A549 (cell line): Measurements from ENCODE around the gene SWI5. TPM values are rescaled to one million over a fixed set of nuclear protein-coding genes. Genes with fewer than 3 reads are reported as not detected.

Experiments used
- ATAC-seq, 2 experiments: fragments of 200-7000 bp in 1 of 2; fragments of >200 bp in 1 of 2; cut with Nextera tagmentation in 1 of 2; cut with Tn5 transposase in 1 of 2; 3 replicates each; pipeline versions ENCODE4 v1.8.0 to v1.9.1; 2018 to 2020; ENCODE audit warnings: mild to moderate bottlenecking in 1 of 2, moderate library complexity in 1 of 2
- CTCF ChIA-PET: fragments of 300-600 bp; sonication (Branson Sonifier 250); formaldehyde crosslinking; extraction: SDS; loops from one replicate; lab custom pipeline; 2021; ENCODE audit warnings: antibody characterized with exemption, inconsistent platforms; lab: Yijun Ruan, JAX
- POLR2A ChIA-PET: fragments of 350-600 bp; formaldehyde crosslinking; extraction: SDS; loops from one replicate; lab custom pipeline; 2021; ENCODE audit warnings: antibody characterized with exemption, inconsistent platforms; lab: Yijun Ruan, JAX
- DNase-seq, 2 experiments: peaks; one replicate each; pipeline versions ENCODE4 v3.0.0 to v3.0.0-alpha.2; 2011 to 2016; ENCODE audit warnings: low read depth in 1 of 2, low spot score in 1 of 2
- FAIRE-seq: peaks from 2 replicates; lab custom pipeline; 2011; peaks lifted over from hg19 to GRCh38; lab: Jason Lieb, UNC
- H3K27ac ChIP-seq, 2 experiments: fragments of >200 bp; sonication (Bioruptor Twin); formaldehyde crosslinking; 3 replicates each; pipeline ENCODE4 v1.5.1; 2016 to 2017
- H3K4me1 ChIP-seq: fragments of >200 bp; sonication (Bioruptor Twin); formaldehyde crosslinking; 3 replicates; pipeline ENCODE4 v1.6.1; 2016
- H3K4me2 ChIP-seq: fragments of >200 bp; sonication (Bioruptor Twin); formaldehyde crosslinking; 3 replicates; pipeline ENCODE4 v1.6.1; 2016
- H3K4me3 ChIP-seq: fragments of >200 bp; sonication (Bioruptor Twin); formaldehyde crosslinking; 3 replicates; pipeline ENCODE4 v1.5.1; 2016
- H3K9me3 ChIP-seq: fragments of >200 bp; sonication (Bioruptor Twin); formaldehyde crosslinking; 3 replicates; pipeline ENCODE4 v1.6.1; 2016
- CBX8 ChIP-seq: fragments of 200-600 bp; sonication (generic); IDR thresholded peaks from 2 replicates; pipeline ENCODE4 v1.6.1; 2016
- CEBPB ChIP-seq, 2 experiments: fragments of >200 bp in 1 of 2; sonication (Bioruptor Twin) in 1 of 2; formaldehyde crosslinking in 1 of 2; IDR thresholded peaks; 2 replicates each; pipeline ENCODE4 v1.6.1; 2012 to 2016
- CHD4 ChIP-seq: fragments of 200-600 bp; sonication (generic); IDR thresholded peaks from 2 replicates; pipeline ENCODE4 v1.6.1; 2016; ENCODE audit warnings: antibody characterized with exemption, mild to moderate bottlenecking, borderline replicate concordance
- CTCF ChIP-seq: fragments of >200 bp; sonication (Bioruptor Twin); formaldehyde crosslinking; IDR thresholded peaks from 3 replicates; pipeline ENCODE4 v1.5.1; 2016
- EHF ChIP-seq: fragments of 250-450 bp; sonication (Bioruptor Pico); IDR thresholded peaks from 2 replicates; pipeline ENCODE4 v1.5.0; 2020; ENCODE audit warnings: mild to moderate bottlenecking
- EP300 ChIP-seq, 2 experiments: fragments of >200 bp; sonication (Bioruptor Twin); formaldehyde crosslinking; IDR thresholded peaks; 2 replicates in 1 of 2; 3 replicates in 1 of 2; pipeline ENCODE4 v1.6.1; 2016 to 2017
- FOSB ChIP-seq: fragments of 250-450 bp; sonication (Bioruptor Pico); IDR thresholded peaks from 2 replicates; pipeline ENCODE4 v1.5.0; 2020; ENCODE audit warnings: mild to moderate bottlenecking, moderate library complexity
- GATA3 ChIP-seq: IDR thresholded peaks from 2 replicates; pipeline ENCODE4 v1.6.1; 2012; ENCODE audit warnings: borderline replicate concordance
- HES2 ChIP-seq: fragments of >200 bp; sonication (Bioruptor Twin); formaldehyde crosslinking; IDR thresholded peaks from 2 replicates; pipeline ENCODE4 v1.6.1; 2016
- HOXA7 ChIP-seq: fragments of 250-450 bp; sonication (Bioruptor Pico); IDR thresholded peaks from 2 replicates; pipeline ENCODE4 v1.5.0; 2020; ENCODE audit warnings: mild to moderate bottlenecking, moderate library complexity
- JUN ChIP-seq, 2 experiments: fragments of >200 bp; sonication (Bioruptor Twin); formaldehyde crosslinking; IDR thresholded peaks; 2 replicates in 1 of 2; 3 replicates in 1 of 2; pipeline ENCODE4 v1.6.1; 2016 to 2017
- RCOR1 ChIP-seq: fragments of 150-350 bp; IDR thresholded peaks from 2 replicates; pipeline ENCODE4 v1.6.1; 2014; ENCODE audit warnings: antibody characterized with exemption, low read length, low read depth
- RNF2 ChIP-seq: fragments of 200-600 bp; sonication (generic); IDR thresholded peaks from 2 replicates; pipeline ENCODE4 v1.6.1; 2016; ENCODE audit warnings: low read depth, mild to moderate bottlenecking, antibody characterized with exemption, moderate library complexity, borderline replicate concordance
- TP53 ChIP-seq: fragments of 250-450 bp; sonication (Bioruptor Pico); IDR thresholded peaks from 2 replicates; pipeline ENCODE4 v1.5.0; 2021; ENCODE audit warnings: mild to moderate bottlenecking, moderate library complexity
- ZSCAN20 ChIP-seq: fragments of 250-450 bp; sonication (Bioruptor Pico); IDR thresholded peaks from 2 replicates; pipeline ENCODE4 v1.8.0; 2022; ENCODE audit warnings: mild to moderate bottlenecking, moderate library complexity
- WGBS: methylation state at CpG from one replicate; pipeline ENCODE4 v1.1.6; 2017; ENCODE audit errors: missing lambda C conversion rate; 5-methylcytosine and 5-hydroxymethylcytosine counted together
- polyA plus RNA-seq, 4 experiments: library from polyadenylated mRNA; depleted of rRNA in 3 of 4; stranded (reverse); fragments of >200 nt; fragmentation: RNase III in 1 of 4; extraction: RNeasy Plus Mini Kit Qiagen cat#74134 plus additional on column Dnase treatment in 1 of 4; gene quantifications; 2 replicates in 3 of 4; 3 replicates in 1 of 4; pipeline ENCODE4 v1.2.3, GENCODE V29; 2011 to 2017
- TF ChIP-seq, protein P1 (sequence below): fragments of 200-600 bp; sonication (generic); IDR thresholded peaks from 2 replicates; pipeline ENCODE4 v1.6.1; 2016; ENCODE audit warnings: antibody characterized with exemption, mild to moderate bottlenecking, moderate library complexity
- TF ChIP-seq, protein P2 (sequence below): fragments of 250-450 bp; sonication (Bioruptor Pico); IDR thresholded peaks from 2 replicates; pipeline ENCODE4 v1.5.0; 2021; ENCODE audit warnings: mild to moderate bottlenecking, moderate library complexity, borderline replicate concordance
- TF ChIP-seq, protein P3 (sequence below): IDR thresholded peaks from 2 replicates; pipeline ENCODE4 v1.6.1; 2012

Gene SWI5
- polyA plus RNA-seq, 2 of the 4 experiments (the other 2 are of a cell fraction): 45.3 to 66.8 TPM

GRCh38 chr9:128304971-128305288 lies 28.9 kb downstream of the SWI5 start:
- TF ChIP-seq RNF2 (no peak), JUN (IDR thresholded peaks at IDR 0.05) (no peak), CBX8 (no peak)
- no peak for DNase-seq
- POLR2A ChIA-PET: interaction anchor here (0.8 to 1.1 kb wide), 2 partner anchors 29 to 331 kb away, joined by 3 to 5 read pairs; partner anchors contain the start of genes GOLGA2 and SWI5
- CTCF ChIA-PET: interaction anchor here (1.0 to 14.8 kb wide), 7 partner anchors 9 to 331 kb away, joined by 3 to 182 read pairs (median 7); no protein-coding TSS in a partner anchor
- peak overlapping the region in 1 of 2 experiments; percentile 93; a peak in 4 of 6 replicates for H3K27ac ChIP-seq
- H3K4me3 ChIP-seq: no peak overlapping the region
- H3K4me2 ChIP-seq: peak overlapping the region; percentile 27; the same call in 1 of the 3 replicates
- no peaks in the 10 kb centered on the region for H3K9me3 ChIP-seq
- ATAC-seq: no peak
- peaks cover 41% of the 10 kb centered on the region for H3K4me1 ChIP-seq
- no peak for FAIRE-seq
- 68% methylated on average over 5 of the region's 5 CpGs for WGBS

DNA sequence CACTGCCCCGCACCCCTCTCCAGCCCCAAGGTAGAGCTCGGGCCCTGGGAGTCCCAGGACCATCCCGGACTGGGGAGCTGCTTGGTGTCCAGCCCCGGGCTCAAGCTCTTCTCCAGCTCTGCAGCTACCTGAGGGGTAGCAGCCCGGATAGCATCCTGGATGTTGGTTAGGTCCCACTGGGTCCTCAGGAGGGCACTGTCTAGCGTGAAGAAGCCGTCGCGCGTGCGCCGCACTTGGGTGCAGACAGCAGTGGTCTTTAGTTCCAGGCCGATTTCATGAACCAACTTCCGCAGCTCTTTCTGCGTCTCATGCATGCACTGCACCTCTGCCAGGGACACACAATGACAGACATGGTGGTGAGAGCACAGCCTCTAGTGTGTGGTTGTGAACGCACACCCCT lies 33.5 kb downstream of the SWI5 start:
- H3K4me3 ChIP-seq: no peak overlapping the region
- POLR2A ChIA-PET: no interaction called here
- H3K27ac ChIP-seq: no peak overlapping the region
- TF ChIP-seq HOXA7 (CRISPR knock-in tag) (no peak), EHF (CRISPR knock-in tag) (no peak), EP300 (IDR thresholded peaks at IDR 0.05) (no peak), TP53 (CRISPR knock-in tag) (no peak), RNF2 (no peak), CEBPB (IDR thresholded peaks at IDR 0.05) (no peak), JUN (IDR thresholded peaks at IDR 0.05) (no peak), RCOR1 (no peak), CTCF (no peak), HES2 (no peak), FOSB (CRISPR knock-in tag) (no peak), CHD4 (no peak), ZSCAN20 (no peak), GATA3 (no peak)
- TF ChIP-seq, protein P1, sequence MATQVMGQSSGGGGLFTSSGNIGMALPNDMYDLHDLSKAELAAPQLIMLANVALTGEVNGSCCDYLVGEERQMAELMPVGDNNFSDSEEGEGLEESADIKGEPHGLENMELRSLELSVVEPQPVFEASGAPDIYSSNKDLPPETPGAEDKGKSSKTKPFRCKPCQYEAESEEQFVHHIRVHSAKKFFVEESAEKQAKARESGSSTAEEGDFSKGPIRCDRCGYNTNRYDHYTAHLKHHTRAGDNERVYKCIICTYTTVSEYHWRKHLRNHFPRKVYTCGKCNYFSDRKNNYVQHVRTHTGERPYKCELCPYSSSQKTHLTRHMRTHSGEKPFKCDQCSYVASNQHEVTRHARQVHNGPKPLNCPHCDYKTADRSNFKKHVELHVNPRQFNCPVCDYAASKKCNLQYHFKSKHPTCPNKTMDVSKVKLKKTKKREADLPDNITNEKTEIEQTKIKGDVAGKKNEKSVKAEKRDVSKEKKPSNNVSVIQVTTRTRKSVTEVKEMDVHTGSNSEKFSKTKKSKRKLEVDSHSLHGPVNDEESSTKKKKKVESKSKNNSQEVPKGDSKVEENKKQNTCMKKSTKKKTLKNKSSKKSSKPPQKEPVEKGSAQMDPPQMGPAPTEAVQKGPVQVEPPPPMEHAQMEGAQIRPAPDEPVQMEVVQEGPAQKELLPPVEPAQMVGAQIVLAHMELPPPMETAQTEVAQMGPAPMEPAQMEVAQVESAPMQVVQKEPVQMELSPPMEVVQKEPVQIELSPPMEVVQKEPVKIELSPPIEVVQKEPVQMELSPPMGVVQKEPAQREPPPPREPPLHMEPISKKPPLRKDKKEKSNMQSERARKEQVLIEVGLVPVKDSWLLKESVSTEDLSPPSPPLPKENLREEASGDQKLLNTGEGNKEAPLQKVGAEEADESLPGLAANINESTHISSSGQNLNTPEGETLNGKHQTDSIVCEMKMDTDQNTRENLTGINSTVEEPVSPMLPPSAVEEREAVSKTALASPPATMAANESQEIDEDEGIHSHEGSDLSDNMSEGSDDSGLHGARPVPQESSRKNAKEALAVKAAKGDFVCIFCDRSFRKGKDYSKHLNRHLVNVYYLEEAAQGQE: no peak
- TF ChIP-seq, protein P2, sequence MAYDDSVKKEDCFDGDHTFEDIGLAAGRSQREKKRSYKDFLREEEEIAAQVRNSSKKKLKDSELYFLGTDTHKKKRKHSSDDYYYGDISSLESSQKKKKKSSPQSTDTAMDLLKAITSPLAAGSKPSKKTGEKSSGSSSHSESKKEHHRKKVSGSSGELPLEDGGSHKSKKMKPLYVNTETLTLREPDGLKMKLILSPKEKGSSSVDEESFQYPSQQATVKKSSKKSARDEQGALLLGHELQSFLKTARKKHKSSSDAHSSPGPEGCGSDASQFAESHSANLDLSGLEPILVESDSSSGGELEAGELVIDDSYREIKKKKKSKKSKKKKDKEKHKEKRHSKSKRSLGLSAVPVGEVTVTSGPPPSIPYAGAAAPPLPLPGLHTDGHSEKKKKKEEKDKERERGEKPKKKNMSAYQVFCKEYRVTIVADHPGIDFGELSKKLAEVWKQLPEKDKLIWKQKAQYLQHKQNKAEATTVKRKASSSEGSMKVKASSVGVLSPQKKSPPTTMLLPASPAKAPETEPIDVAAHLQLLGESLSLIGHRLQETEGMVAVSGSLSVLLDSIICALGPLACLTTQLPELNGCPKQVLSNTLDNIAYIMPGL (CRISPR knock-in tag): no peak
- TF ChIP-seq, protein P3, sequence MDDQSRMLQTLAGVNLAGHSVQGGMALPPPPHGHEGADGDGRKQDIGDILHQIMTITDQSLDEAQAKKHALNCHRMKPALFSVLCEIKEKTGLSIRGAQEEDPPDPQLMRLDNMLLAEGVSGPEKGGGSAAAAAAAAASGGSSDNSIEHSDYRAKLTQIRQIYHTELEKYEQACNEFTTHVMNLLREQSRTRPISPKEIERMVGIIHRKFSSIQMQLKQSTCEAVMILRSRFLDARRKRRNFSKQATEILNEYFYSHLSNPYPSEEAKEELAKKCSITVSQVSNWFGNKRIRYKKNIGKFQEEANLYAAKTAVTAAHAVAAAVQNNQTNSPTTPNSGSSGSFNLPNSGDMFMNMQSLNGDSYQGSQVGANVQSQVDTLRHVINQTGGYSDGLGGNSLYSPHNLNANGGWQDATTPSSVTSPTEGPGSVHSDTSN: no peak
- TF ChIP-seq, all 56 proteins: peak for 0
- Histone ChIP-seq H3K4me1 (peaks cover 39% of the 10 kb centered on the region), H3K4me2 (no peak overlapping the region), H3K9me3 (no peaks in the 10 kb centered on the region)
- FAIRE-seq (no peak), DNase-seq (no peak), ATAC-seq (no peak)
- CTCF ChIA-PET: interaction anchor here (1.2 to 8.9 kb wide), 7 partner anchors 9 to 52 kb away, joined by 3 to 97 read pairs (median 7); partner anchors contain the start of gene TRUB2
- WGBS: 89% methylated on average over 14 of the region's 16 CpGs
